ENCODE measurements around the gene SEPTIN8.

GRCh38 chr5:132825834-132826391 lies 48.9 kb upstream of the SEPTIN8 start:
- TF ChIP-seq CTCF (IDR thresholded peaks at IDR 0.05; ENCODE audit: borderline replicate concordance, extremely low read depth, low read length, poor library complexity, severe bottlenecking): no peak
- TF ChIP-seq EZH2 (IDR thresholded peaks at IDR 0.05; ENCODE audit: borderline replicate concordance, low read depth, low read length, severe bottlenecking): no peak
